Measurements from ENCODE around the gene RASSF8.

- TF ChIP-seq JUN (IDR thresholded peaks at IDR 0.05; ENCODE audit: low read depth, low read length) (no peak), EP300 (IDR thresholded peaks at IDR 0.05; ENCODE audit: borderline replicate concordance in 1 of 2, low read depth in 2 of 2, low read length in 2 of 2) (no peak), SIX5 (IDR thresholded peaks at IDR 0.05; ENCODE audit: low read depth, low read length) (no peak), POLR2AphosphoS5 (IDR thresholded peaks at IDR 0.05; ENCODE audit: low read depth, low read length) (no peak), TEAD4 (IDR thresholded peaks at IDR 0.05; ENCODE audit: low read depth, low read length) (no peak), CTCF (IDR thresholded peaks at IDR 0.05; ENCODE audit: control extremely low read depth in 1 of 3, insufficient read depth in 1 of 3, low read depth in 1 of 3, low read length in 3 of 3) (no peak), EZH2 (IDR thresholded peaks at IDR 0.05; ENCODE audit: low read depth, low read length, severe bottlenecking) (no peak), RXRA (IDR thresholded peaks at IDR 0.05; ENCODE audit: insufficient read depth, low read depth, low read length) (no peak), SUZ12 (IDR thresholded peaks at IDR 0.05; ENCODE audit: low read length) (no peak), SIN3A (conservative IDR thresholded peaks at IDR 0.05 in 1 of 2, IDR thresholded peaks at IDR 0.05 in 1 of 2; ENCODE audit: low read depth in 1 of 2, low read length in 2 of 2) (no peak), GABPA (IDR thresholded peaks at IDR 0.05; ENCODE audit: borderline replicate concordance, insufficient read depth, low read length) (no peak), ATF2 (IDR thresholded peaks at IDR 0.05; ENCODE audit: low read length) (no peak), TAF1 (IDR thresholded peaks at IDR 0.05; ENCODE audit: low read depth, low read length) (no peak), YY1 (IDR thresholded peaks at IDR 0.05; ENCODE audit: low read depth, low read length) (no peak)
These were observed 104.1 kb downstream of the RASSF8 start for GRCh38 chr12:26062566-26062965.
